Fibroblast of peridontal ligament (primary cell): ENCODE measurements around the gene RABAC1.
"Not testable (repeated sequence)": the region's sequence is repeated elsewhere in the genome, so short reads cannot be mapped to it uniquely, and the experiment has no call there.

Source experiments
- DNase-seq: peaks from one replicate; pipeline ENCODE4 v3.0.0-alpha.2; 2010; ENCODE audit errors: extremely low read depth

The RABAC1 gene

GRCh38 chr19:41945135-41945766, 13.9 kb downstream of the RABAC1 start:
- no peak for DNase-seq

DNA sequence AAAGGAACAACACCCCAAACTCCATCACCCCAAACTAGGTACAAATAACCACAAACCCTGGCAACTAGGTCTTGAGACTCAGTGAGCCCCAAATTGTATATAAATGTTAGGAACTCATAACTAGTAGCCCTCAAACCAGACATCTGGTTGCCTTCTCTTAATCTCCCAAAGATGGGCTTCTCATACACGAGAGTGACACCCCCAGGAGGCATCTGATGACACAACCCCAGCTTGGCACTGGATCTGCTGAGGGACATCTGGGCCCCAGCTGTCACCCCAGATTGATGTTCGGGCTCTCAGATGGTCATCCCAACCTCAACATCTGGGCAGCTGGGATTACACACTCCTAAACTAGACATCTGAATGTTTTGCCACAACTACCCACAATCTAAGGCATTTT, 14.8 kb downstream of the RABAC1 start:
- no peak for DNase-seq

GRCh38 chr19:41941410-41942202, 17.5 kb downstream of the RABAC1 start:
- no peak for DNase-seq

DNA sequence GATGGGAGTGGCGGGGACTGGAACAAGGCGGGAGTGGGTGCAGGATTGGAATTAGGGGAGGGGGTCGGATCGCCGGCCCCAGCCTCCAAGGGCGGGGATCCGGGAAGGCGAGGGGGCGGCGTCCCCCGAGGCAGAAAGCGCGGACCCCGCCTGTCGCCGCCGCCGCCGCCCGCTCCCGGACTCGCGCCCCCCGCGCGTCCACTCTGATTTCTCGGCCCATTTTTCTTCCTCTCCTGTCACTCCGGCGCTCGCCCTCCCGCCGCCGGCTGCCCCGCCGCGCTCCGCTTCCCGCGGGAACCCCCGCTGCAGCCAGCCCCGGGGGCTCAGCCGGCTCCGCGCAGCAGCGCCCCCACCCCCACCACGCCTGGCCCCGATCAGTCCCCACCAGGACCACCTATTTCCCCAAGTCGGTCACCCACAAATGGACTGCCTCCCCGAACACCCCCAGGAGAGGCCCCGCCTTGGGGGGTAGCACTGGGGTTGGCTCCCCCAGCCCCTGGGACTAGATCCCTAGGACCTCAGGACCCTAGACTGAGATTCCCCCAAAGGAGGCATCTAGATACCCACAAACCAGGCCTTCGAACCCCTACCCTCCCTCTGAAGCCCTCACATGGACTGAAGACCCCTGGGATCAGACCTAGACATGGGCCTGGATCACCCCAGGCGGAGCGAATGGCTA, 18.3 kb downstream of the RABAC1 start:
- no peak for DNase-seq

DNA sequence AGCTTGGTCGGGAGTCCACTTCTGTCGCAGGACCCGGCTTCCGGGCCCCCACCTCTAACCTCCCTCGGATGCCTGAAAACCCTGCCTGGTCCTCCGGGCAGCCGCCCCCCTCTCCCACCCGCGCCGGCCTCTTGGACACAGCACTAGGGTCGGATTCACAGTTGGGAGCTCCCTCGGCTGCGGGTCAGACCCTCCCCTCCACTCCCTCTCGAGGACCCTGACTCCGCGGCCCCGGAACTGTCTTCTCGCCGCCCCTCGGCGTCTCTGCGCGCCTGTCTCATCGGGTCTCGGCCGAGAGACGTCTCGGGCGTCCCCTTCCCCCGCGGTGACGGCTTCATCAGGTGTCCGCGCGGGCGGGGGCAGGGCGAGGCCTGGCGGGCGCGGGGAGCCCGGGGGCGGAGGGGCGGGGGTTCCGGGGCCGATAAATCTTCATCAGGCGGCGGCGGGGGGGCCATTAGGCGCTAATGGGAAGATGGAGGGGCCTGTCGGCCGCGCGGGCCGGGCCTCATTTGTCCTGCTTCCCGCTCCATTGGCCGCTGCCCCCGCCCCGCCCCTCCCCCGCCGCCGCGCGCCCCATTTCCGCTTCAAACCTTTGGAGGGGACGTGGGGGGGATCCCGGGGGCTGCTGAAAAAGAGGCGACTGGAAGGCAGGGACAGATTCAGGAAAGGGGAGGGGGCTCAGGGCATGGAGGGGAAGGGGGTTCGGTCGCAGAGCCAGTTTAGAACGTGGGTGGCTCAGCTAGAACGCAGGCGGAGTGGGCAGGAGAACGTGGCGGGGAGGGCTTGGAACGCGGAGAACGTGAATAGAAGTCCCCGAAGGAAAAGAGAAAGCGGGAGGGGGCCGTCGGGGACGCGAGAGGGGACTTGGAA, 19.0 kb downstream of the RABAC1 start:
- DNase-seq: no peak

DNA sequence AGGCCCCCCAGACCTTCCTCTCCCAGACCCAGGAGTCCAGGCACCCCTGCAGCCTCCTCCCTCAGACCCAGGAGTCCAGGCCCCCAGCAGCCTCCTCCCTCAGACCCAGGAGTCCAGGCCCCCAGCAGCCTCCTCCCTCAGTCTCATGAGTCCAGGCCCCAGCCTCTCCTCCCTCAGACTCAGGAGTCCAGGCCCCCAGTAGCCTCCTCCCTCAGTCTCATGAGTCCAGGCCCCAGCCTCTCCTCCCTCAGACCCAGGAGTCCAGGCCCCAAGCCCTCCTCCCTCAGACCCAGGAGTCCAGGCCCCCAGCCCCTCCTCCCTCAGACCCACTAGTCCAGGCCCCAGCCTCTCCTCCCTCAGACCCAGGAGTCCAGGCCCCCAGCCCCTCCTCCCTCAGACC, 19.9 kb downstream of the RABAC1 start:
- DNase-seq: not testable (repeated sequence)

- DNase-seq: no peak
These were observed 21.3 kb downstream of the RABAC1 start for GRCh38 chr19:41937525-41938468.

GRCh38 chr19:41936961-41937360, 22.2 kb downstream of the RABAC1 start:
- no peak for DNase-seq

- no peak for DNase-seq
These were observed 22.7 kb downstream of the RABAC1 start for GRCh38 chr19:41936416-41936850.

GRCh38 chr19:41935760-41936415, 23.2 kb downstream of the RABAC1 start:
- no peak for DNase-seq

GRCh38 chr19:41934849-41935374, 24.2 kb downstream of the RABAC1 start:
- DNase-seq: peak; percentile 50

GRCh38 chr19:41933693-41934426, 25.3 kb downstream of the RABAC1 start:
- no peak for DNase-seq

GRCh38 chr19:41932720-41933332, 26.3 kb downstream of the RABAC1 start:
- DNase-seq: no peak

DNA sequence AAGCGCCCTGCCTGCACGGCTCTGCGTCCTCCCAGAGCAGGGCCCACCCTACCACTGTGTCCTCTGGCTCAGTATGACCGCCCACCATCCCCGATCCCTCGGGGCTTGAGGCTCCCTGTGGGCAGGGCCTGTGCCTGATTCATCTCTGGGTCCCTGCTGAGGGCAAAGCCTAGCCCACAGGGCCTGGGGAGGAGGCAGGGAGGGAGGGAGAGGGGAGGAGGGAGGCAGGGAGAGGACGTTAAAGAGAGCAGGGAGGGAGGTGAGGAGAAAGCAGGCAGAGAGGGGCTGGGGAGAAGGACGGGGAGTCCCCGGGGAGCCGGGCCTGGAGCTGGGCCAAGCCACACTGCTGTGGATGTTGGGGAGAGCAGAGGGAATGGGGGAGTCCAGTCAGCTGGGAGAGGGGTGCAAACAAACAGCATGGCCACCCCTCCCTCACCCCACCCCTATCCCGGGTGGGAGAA, 26.8 kb downstream of the RABAC1 start:
- DNase-seq: no peak

DNA sequence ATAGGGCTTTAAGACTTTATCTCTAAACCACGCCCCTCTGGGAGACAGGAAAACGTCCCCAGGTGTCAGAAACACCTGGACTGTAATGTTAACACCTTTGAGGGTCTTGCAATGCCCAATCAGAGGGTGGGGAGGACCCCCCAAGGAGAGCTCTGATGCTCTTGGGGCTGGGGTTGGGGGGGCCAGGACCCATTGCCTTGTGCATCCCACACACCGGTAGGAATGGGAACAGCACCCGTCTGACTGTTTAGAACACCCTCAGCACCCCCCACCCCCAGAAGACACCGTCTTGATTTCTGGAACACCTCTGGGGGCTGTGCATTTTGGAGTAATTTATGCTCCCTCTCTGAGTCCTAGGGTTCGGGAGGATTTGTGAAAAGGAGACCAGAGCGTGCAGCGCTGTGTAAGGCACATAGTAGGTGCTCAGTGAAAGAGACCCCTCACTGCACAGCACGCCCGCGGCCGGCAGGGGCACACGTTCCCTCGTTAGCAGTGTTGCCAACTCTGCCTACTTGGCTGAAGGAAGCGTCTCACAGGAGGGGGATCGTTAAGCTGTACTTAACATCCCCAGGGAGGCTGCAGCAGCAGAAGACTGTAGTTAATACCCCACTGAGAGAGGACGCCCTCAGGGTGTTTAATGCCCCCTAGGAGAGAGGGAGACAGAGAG, 28.1 kb downstream of the RABAC1 start:
- DNase-seq: no peak

DNA sequence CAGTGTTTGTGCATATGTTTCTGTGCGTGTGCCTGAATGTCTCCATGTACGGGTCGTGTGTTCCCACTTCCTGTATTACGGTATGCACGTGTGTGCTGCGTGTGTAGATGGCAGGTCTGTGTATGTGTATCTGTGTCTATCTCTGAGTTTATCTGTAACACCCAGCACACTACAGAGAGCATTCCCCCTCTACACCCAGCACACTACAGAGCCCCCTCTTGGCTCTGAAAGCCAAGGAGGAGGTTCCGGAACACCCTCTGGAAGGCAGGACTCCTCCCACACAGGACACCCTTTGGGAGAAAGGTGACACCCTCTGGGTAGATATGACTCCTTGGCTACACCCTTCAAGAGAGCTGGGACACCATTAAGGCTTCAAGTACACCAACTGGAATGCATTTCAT, 28.8 kb downstream of the RABAC1 start:
- no peak for DNase-seq

- no peak for DNase-seq
These were observed 29.5 kb downstream of the RABAC1 start for GRCh38 chr19:41929536-41930071.
